Measurements from ENCODE around the gene IL6ST.
"Not testable (repeated sequence)": the region's sequence is repeated elsewhere in the genome, so short reads cannot be mapped to it uniquely, and the experiment has no call there.

The IL6ST gene

DNA sequence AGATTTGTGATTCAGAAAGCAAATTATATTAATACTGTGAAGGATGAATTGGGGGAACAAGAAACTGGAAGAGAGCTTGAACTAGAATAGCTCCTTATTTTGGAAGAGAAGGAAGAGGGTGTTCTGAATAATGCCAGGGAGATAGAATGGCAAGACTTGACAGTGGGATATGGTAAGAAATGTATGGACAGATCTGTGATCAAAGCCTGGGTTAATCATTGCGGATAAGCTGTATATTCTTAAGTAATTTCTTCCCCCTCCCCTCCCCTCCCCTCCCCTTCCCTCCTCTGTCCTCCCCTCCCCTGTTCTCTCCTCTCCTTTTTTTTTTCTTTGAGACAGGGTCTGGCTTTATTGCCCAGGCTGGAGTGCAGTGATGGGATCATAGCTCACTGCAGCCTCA, 10.1 kb upstream of the IL6ST start:
- DNase-seq (ENCODE audit: low spot score), result no peak

DNA sequence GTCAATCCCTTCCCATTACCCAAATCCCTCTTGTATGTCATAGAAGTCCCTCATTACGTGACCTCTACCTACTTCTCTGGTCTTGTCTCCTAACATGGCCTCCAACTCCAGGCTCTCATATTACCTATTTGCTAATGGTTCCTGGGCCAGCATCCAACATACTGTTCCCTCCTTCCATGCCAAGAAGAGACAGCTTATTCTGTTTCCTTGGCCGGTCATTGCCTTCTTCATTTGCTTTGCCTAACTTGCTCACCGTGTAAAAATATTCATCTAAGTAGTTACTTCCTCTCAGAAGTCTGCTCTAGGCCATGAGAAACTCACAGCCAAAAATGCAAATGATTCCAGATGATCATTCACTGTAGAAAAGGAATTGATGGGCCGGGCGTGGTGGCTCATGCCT, 8.9 kb upstream of the IL6ST start:
- no peak for DNase-seq (ENCODE audit: low spot score)

DNA sequence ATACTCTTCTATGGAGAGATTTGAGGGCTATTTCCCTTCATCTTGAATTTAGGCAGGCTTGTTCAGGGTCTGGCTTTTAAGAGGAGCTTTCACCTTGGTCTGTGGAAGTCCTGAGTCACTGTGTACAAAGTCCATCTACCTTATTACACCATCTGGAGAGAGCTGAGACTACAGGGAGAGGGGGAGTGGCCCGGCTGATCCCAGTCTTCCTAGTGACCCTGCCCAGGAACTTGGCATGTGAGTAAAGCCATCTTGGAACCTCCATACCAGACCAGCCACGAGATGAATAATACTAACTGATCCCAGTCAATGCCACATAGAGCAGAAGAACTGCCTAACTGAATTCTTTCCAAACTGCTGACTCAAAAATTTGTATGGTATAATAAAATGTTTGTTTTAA, 8.4 kb upstream of the IL6ST start:
- DNase-seq (ENCODE audit: low spot score), result peak; percentile 32

DNA sequence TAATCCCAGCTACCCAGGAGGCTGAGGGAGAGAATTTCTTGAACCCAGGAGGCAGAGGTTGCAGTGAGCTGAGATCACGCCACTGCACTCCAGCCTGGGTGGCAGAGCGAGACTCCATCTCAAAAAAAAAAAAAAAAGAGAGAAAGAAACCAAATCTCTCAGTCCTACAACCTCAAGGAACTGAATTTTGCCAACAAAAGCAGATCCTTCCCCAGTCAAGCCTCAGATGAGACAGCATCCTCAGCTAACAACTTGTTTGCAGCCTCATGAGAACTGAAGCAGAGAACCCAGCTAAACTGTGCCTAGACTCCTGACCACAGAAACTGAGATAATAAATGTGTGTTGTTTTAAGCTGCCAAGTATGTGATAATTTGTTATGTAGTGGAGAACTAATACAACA, 7.5 kb upstream of the IL6ST start:
- no peak for DNase-seq (ENCODE audit: low spot score)

DNA sequence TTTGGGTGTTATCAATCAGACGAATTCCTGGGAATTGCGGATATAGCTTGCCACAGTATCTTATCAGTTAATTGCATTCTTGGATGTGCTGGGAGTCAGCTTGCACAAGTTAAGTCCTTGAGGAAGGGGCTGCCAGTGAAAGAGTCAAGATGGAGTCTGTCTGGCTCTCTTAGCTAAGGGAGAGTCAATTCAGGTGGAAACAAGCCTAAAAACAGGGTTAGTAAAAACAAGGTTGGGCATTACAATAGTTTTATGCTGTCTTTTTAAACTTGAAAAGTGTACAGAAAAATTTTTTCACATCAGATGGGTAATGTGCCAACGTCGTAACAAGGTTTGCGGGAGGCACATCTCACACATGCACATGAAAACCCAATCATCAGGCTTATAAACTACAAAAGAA, 5.5 kb upstream of the IL6ST start:
- not testable (repeated sequence) for DNase-seq (ENCODE audit: low spot score)

DNA sequence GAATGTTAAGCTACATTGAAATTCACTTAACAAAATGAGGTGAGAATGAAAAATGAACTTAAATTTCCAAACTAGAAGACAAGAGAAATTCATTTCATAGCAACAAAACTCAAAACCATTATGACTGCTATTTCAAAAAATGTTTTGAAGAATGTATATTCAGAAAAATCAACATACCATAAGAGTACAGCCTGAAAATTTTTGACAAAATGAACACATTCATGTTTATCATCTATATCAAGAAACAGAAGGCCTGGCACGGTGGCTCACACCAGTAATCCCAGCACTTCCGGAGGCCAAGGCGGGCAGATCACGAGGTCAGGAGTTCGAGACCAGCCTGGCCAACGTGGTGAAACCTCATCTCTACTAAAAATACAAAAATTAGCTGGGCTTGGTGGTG, 4.2 kb upstream of the IL6ST start:
- DNase-seq (ENCODE audit: low spot score), result no peak

DNA sequence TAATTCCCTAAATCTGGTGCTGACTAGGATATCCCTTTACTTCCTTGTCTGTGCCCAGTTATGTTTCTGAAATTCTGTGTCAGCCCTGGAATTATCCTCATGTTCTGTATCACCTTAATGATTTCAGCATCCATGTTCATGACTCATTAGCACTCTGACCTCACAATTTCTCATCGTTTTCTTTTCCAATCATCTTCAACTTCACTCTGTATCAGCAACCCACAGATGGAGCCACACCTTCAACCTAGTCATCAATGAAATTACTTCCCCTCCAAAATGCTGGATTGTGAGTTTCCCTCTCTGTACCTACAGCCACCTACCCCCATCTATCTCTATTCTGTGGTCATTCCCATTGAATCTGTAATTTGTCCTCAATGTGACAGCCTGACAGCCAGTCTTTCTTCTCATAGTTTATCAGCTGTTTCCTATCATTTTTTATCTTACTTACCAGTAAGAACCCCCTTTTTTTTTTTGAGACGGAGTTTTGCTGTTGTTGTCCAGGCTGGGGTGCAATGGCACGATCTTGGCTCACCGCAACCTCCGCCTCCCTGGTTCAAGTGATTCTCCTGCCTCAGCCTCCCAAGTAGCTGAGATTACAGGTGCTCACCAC, 3.1 kb upstream of the IL6ST start:
- DNase-seq (ENCODE audit: low spot score), result peak; percentile 50

DNA sequence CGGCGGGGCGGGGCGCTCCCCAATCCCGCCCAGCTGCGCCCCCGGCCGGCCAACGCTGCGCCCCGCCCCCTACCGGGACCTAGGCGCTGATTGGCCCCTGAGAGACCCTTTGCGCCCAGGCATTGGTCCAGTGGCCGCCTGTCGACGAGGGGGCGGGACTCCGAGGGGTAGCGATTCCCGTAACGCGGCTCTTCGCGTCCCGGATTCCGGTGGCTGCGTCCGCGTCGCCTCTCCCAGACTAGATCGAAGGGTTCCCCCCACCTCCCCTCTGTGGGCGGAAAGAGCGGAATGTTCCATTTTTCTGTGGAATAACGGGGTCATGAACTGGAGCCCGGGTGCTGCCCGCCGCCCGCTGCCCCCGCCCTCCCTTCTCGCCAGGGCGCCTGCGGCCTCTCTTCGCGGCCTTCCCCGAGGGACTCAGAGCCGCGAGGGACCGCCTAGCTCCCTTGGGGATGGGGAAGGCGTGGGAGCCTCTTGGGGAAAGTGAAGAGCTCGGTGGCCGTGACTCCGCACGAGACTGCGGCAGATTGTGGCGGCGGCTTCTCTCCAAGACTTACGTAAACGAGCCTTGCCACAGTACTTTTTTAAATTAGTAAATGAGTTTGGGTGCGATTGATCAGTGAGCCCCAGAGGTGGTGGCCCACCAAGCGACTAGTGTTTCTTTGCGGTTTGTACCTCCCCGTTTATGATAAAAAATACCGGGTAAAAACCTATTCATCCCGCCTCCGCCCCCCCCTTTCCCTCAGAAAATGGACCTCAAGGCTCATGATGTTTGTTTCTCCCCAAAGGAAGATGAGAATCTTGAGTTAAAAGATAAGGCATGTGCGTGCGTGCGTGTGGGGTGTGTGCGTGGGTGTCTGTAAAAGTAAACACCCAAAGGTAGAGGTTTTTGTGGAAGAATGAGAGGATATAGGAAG, 493 bp upstream of the IL6ST start:
- DNase-seq (ENCODE audit: low spot score), result peak; percentile 98

DNA sequence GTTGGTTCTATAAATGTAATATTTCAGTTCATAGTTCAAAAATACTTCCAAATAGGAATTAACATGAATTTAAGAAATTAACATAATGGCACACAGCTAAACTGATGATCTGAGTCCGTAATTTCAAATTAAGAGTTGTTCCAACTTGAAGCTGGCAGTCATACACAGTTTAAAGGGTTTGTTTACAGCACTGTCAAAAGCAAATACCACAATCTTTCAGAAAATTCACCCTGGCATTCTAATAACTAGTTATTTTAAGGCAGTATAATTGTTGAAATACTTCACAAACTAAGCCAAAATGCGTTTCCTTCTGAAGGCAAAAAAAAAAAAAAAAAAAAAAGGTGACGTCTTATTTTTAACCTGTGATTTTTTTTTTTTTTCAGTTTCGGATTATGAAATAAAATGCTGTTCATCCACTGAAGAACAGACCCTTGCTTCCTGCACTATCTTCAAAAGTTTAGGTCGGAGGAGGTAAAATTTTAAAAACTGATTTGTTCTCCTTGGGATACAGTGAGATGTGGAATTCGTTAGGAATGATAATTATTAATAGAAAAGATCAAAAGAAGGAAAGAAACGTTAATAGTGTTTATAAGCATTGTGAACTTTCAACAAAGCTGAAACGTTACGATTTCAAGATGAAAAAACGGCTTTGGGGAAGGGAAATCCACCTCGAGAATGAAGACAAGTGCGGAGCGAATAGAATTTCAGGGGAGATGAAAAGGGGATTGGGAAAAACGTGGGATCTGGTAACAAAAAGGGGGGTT, 850 bp downstream of the IL6ST start:
- no peak for DNase-seq (ENCODE audit: low spot score)

DNA sequence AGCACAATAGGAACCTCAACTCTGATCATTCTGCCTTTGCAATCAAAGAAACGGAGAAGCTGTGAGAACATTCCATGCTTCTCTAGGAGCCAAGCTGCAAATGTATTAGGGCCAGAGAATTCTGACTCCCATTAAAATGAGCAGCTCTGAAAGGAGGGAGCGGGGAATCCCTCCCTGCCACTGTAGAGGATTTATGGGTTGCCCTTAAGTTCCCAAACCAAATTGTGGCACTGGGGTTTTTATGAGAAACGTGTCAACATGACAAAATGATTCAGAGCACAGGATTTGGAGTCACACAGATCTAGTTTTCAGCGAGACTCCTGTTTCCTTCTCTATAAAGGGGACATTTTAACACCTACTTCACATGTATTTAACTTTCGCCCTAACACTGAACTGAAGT, 1.8 kb downstream of the IL6ST start:
- no peak for DNase-seq (ENCODE audit: low spot score)

DNA sequence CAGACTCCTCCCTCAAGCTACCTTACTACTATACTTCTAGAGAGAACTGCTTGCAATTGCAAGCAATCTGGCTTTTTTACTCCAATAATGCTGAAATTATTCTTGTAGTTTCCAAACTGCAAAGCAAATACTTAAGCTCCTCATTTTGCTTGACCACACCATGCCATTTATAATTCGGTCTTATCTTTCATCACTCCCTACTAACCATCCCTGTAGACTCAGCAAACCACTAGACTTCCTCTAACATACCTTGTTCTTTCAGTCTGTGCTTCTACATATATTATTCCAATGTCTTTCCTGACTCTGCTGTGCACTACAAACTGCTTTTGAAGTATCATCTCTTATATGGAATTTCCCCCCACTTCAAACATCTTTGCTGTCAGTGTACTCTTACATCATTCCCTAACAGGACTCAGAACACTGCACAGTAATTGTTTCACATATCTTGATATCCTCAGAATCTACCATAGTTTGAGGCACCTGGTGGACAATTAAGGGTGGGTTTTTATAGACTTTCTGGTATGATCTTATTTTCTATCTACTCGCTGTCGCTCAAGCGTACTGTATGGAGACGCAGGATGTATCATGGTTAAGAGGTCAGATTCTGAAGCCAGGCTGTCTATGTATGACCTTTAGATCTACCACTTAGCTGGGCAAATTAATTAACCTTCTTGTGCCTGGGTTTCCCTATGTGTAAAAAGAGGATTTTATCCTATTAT, 2.8 kb downstream of the IL6ST start:
- no peak for DNase-seq (ENCODE audit: low spot score)

DNA sequence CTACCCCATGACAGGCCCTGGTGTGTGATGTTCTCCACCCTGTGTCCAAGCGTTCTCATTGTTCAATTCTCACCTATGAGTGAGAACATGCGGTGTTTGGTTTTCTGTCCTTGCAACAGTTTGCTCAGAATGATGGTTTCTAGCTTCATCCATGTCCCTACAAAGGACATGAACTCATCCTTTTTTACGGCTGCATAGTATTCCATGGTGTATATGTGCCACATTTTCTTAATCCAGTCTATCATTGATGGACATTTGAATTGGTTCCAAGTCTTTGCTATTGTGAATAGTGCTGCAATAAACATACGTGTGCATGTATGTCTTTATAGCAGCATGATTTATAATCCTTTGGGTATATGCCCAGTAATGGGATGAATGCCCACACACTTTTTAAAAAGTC, 3.9 kb downstream of the IL6ST start:
- not testable (repeated sequence) for DNase-seq (ENCODE audit: low spot score)

DNA sequence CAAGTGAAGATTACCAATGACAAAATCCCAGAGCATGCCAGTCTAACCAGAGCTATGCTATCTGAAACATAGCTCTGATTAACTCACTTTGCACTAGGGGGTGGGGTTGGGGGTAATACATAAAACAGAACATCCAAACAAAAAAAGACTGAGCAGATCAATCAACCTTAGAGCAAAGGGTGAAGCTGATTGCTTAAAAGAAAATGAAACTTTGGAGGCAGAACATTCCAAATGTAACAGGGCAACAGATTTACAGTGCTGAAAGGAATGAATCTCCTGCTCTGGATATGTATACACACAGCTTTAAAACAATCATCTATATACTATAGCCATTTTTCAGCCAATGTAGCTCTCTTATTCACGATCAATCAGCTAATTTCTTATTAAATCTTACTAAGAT, 4.9 kb downstream of the IL6ST start:
- DNase-seq (ENCODE audit: low spot score), result no peak

DNA sequence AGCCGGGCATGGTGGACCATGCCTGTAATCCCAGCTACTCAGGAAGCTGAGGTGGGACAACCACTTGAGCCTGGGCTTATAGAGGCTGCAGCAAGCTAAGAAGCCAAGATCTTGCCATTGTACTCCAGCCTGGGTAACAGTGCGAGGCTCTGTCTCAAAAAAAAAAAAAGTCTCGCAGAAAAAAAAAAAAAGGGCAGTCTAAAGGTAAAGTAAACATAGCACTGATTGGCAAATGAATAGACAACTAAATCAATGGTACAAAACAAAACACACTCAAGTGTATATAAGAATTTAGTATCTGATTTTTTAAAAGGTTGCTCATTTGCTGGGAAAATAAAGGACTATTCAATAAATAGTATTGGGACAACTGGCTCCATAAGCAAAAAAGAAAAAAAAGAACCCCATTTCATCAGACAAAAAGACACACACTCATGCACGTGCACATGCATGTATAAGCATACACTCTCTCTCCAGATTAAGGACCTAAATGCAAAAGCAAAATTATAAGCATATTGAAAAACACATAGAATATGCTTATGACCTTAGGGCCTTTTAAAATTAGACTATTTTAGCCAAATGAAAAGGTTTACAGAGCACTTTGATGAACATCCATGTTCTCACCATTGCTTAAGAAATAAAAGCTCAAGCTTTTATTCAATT, 5.7 kb downstream of the IL6ST start:
- DNase-seq (ENCODE audit: low spot score), result no peak

DNA sequence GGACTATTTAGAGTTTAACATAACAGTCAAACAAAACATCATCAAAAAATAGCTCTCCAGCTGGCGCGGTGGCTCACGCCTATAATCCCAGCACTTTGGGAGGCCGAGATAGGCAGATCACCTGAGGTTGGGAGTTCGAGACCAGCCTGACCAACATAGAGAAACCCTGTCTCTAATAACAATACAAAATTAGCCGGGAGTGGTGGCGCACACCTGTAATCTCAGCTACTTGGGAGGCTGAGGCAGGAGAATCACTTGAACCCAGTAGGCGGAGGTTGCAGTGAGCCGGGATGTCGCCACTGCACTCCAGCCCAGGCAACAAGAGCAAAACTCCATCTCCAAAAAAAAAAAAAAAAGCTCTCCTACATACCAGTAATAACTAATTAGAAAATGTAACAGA, 6.3 kb downstream of the IL6ST start:
- not testable (repeated sequence) for DNase-seq (ENCODE audit: low spot score)

DNA sequence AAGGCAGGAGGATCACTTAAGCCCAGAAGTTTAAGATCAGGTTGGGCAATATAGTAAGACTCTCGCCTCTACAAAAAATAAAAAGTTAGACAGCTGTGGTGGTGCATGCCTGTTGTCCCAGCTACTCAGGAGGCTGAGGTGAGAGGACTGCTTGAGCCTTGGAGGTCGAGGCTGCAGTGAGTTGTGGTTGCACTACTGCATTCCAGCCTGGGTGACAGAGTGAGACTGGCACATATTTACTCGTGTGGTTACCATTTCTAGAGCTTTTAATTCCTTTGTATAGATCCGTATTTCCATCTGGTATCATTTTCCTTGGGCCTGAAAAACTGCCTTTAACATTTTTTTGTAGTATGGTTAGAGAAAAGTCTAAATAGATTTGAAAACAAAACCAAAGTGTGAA, 7.8 kb downstream of the IL6ST start:
- no peak for DNase-seq (ENCODE audit: low spot score)

DNA sequence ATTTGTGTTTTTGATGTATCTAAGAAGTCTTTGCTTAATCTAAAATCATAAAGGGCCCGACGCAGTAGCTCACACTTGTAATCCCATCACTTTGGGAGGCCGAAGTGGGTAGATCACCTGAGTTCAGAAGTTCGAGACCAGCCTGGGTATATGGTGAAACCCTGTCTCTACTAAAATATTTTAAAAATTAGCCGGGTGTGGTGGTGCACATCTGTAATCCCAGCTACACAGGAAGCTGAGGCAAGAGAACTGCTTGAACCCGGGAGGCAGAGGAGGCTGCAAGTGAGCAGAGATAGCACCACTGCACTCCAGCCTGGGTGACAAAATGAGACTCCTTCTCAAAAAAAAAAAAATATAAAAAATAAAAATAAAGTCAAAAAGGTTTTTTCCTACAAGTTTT, 9.6 kb downstream of the IL6ST start:
- no peak for DNase-seq (ENCODE audit: low spot score)

DNA sequence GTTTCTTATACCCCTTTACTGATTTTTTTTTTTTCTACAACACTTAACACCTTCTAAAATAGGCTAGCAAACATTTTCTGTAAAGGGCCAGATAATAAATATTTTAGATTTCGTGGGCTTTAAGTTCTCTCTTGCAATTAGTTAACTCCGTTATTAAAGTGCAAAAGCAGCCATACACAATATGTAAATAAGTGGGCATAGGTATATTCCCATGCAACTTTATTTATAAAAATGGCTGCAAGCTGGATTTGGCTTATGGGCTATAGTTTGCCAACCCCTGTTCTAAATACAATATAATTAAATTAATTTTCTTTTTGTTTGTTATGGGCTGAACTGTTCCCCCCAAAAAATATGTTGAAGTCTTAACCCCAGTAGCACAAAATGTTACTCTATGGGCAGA, 10.8 kb downstream of the IL6ST start:
- no peak for DNase-seq (ENCODE audit: low spot score)

DNA sequence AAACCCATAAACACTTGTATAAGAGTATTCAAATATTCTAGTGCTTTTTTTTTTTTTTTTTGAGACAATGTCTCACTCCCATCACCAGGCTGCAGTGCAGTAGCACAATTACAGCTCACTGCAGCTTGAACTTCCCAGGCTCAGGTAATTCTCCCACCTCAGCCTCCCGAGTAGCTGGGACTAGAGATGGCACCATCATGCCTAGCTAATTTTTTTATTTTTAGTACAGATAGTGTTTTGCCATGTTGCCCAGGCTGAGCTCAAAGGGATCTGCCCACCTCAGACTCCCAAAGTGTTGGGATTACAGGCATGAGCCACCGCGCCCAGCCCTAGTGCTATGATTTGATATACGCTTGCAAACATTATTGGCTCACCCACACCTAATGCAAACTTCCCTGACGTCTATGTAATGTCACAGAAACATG, 11.8 kb downstream of the IL6ST start:
- no peak for DNase-seq (ENCODE audit: low spot score)

DNA sequence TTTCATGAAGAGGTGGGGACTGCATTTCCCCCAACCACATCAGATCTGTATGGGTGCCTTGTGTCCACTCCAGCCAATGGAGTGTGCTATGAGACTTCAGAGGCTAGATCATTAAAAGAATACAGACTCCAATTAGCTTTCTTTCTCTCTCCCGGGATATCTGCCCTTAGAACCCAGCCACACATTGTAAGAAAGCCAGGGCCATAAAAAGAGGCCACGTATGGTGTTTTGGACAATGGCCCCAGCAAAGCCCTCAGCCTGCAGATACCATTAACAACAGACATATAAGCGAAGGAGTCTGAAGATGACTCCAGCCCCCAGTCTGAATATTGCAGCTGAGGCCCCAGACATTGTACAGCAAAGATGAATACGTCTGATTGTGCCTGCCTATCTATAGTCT, 21.5 kb downstream of the IL6ST start:
- DNase-seq (ENCODE audit: low spot score), result no peak

DNA sequence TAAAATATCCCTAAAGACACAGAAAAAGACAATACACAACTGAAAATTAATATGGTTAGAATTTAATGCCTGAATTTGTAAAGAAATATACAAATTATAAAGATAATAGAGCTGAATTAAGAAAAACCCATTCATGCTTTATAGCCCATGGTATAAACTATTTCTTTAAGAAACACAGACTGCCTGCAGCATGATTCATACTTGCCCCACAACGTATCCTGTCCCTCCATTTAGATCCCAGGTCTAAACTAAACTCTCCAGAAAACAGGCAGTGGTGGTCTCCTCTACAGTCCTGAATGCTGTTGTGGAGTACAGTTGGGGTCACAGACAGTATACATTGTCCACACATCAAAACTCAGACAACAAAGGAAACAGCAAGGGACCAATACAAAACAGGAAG, 24.8 kb downstream of the IL6ST start:
- peak; percentile 30 for DNase-seq (ENCODE audit: low spot score)

DNA sequence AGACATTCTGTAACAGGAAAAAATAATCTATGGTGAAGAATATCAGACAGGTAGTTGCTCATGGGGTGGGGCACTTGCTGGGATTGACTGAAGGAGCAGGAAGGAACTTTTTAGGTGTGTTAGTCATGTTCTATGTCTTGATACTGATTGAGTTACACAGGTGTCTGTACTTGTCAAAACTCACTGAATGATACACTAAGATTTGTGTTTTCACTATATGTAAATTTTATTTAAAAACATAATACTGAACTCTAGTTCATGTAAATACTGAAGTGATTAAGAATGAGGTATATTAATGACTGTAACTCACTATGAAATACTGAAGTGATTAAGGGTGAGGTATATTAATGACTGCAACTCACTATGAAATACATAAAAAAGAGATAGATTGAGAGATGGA, 28.5 kb downstream of the IL6ST start:
- no peak for DNase-seq (ENCODE audit: low spot score)
